HG02678 (cell line): Measurements from ENCODE around the gene BBS4.
A peak's percentile ranks its signal among the peaks of the same experiment; 100 is the strongest.
"Not testable (repeated sequence)": the region's sequence is repeated elsewhere in the genome, so short reads cannot be mapped to it uniquely, and the experiment has no call there.

ENCODE experiments used
- ATAC-seq: cut with Tn5 transposase; IDR thresholded peaks from one replicate; pipeline ENCODE4 v1.9.1; 2021; ENCODE audit warnings: mild to moderate bottlenecking, moderate library complexity; ENCODE audit not compliant: unreplicated experiment

Gene BBS4

DNA sequence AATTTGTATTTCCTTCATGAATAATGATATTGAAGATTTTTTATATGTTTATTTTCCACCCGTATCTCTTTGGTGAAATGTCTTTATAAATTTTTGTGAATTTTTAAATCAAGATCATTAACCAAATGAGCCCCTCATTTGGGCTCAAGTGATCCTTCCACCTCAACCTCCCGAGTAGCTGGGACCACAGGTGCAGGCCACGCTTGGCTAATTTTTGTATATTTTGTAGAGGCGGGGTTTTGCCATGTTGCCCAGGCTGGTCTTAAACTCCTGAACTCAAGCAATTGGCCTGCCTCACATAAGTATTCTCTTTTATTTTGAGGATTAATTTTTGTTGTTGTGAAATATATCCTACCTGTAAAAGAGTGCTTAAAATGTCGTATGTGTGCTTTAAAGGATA, 4.9 kb downstream of the BBS4 start:
- no peak for ATAC-seq

DNA sequence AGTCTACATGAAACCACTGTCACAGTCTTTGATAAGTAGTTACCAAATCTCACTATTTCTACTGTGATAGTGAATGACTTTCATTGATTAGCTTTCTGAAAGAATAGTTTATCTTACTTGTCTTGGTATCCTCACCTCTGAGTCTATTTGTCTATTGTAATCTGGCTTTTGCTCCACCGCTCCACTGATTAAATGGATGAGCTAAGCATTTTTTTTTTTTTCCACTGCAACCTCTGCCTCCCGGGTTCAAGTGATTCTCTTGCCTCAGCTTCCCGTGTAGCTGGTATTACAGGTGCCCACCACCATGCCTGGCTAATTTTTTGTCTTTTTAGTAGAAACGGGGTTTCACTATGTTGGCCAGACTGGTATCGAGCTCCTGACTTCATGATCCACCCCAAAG, 12.9 kb downstream of the BBS4 start:
- no peak for ATAC-seq

DNA sequence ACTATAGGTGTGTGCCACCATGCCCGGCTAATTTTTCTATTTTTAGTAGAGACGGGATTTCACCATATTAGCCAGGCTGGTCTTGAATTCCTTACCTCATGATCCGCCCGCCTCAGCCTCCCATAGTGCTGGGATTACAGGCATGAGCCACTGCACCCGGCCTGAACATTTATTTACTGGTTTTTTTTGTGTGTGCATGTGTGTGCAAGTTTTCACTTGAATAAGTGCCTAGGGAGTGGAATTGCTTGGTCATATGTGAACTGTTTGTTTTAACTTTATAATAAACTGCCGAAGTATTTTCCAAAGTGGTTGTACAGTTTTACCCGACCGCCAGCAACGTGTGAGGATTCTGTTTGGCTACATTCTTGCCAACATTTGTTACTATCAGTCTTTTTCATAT, 14.1 kb downstream of the BBS4 start:
- ATAC-seq, result no peak

DNA sequence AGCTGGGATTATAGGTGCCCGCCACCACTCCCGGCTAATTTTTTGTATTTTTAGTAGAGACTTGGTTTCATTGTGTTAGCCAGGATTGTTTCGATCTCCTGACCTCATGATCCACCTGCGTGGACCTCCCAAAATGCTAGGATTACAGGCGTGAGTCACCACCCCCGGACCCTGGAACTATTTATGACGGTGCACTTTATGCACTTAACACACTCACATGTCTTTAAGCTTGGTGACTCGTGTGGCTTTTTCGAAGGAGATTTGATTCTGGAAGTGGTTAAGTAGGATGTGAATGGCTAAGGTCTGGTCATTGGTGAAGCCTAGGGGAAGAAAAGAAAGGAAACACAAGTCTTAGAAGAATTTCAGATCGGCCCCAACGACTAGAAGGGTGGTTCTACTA, 20.3 kb downstream of the BBS4 start:
- no peak for ATAC-seq

DNA sequence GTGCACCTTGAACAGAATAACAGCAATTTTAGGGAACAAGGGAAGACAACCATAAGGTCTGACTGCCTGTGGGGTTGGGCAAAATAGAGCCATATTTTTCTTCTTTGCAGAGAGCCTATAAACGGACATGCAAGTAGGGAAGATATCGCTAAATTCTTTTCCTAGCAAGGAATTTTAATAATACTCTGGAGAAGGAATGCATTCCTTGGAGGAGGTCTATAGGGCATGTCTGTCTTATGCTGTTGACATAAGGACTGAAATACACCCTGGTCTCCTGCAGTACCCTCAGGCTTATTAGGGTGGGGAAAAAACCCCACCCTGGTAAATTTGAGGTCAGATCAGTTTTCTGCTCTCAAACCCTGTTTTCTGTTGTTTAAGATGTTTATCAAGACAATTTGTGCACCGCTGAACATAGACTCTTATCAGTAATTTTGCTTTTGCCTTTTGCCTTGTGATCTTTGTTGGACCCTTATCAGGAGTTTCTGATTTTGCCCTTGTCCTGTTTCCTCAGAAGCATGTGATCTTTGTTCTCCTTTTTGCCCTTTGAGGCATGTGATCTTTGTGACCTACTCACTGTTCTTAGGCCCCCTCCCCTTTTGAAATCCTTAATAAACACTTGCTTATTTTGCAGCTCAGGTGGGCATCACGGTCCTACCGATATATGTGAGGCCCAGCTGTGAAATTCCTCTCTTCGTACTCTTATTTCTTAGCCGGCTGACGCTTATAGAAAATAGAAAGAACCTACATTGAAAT, 22.7 kb downstream of the BBS4 start:
- not testable (repeated sequence) for ATAC-seq

DNA sequence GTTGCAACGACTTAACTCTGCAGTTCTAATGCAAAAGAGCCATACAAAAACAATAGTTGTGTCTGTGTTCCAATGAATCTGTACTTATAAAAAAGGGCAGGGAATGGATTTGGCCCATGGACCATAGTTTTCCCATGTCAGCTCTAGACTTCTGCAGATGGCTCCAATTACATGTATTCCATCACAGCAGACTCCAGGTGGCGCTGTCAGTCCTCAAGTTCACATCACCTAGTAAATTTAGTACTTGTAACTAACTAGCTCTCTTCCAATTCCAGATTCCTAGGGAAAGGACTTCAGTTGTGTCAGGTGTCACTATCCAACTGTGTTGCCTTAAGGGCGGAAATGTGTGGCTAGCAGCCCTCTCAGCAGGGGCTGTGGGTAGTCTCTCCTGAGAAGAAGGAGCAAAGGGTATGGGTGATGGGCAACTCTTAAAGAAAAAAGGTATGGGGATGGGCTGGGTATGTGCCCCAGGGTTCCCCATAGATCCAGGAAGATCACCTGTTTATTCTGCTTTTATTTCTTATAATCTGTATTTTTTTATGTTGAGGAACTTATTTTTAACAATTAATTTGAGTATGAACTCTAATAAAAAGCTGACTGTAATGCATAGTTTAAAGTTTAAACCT, 36.2 kb downstream of the BBS4 start:
- ATAC-seq, result no peak

DNA sequence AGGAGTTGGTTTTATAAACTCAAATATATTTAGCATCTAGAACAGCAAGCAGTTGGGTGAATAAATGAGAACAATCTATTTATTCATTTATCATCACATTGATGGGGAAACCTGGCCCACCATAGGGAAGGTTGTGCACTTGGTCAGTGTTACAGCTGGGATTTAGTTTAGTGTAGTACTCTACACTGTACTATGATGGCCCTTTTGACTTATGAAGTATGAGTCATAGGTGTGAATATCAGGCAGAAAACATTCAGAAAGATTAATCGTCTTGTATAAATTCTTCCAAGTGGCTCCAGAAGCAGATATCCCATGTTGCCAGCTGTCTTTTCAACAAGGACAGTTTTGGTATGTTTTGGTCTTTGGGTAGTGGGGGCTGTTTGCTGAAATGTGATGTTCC, 38.0 kb downstream of the BBS4 start:
- no peak for ATAC-seq

DNA sequence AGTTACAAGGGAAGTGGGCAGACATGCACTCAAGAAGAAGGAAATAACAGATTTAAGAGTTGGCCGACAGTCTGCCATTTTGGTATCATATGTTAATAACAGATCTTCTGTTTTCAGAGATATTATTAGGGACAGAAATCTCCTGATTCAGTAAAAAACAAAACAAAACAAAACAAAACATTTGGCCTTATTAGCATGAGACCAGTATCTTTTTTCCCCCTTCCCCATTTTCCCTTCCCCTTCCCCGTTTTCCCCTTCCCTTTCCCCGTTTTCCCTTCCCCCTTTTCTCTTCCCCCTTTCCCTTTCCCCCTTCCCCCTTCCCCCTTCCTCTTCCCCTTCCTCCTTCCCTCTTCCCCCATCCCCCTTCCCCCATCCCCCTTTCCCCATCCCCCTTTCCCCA, 39.4 kb downstream of the BBS4 start:
- ATAC-seq, result no peak

DNA sequence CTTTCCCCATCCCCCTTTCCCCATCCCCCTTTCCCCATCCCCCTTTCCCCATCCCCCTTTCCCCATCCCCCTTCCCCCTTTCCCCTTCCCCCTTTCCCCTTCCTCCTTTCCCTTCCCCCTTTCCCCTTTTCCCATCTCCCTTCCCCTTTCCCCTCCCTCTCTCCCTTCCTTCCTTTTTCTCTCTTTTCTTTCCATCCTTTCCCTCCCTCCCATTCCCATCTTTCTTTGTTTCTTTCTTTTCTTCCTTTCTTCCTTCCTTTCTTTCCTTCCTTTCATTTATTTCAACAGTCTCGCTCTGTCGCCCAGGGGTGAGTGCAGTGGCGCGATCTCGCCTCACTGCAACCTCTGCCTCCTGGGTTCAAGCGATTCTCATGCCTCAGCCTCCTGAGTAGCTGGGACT, 39.8 kb downstream of the BBS4 start:
- not testable (repeated sequence) for ATAC-seq

DNA sequence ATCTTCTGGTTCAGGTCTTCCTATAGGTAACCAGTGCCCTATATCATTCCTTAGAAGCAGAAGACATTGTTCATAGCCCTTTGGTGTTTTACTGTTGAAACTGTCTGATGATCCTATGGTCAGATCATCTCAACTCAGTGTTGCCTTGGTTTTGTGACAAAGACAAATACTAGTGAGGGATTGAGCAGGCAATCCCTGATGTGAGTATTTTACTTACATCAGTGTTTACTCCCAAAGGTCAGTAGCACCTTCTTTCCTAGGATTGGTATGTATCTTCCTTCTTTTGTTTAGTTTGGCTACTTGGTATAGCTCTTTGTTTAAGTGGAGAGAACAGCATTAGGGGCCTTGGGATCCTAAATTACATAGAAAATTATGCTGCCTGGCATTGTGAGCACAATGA, 41.1 kb downstream of the BBS4 start:
- ATAC-seq, result no peak

DNA sequence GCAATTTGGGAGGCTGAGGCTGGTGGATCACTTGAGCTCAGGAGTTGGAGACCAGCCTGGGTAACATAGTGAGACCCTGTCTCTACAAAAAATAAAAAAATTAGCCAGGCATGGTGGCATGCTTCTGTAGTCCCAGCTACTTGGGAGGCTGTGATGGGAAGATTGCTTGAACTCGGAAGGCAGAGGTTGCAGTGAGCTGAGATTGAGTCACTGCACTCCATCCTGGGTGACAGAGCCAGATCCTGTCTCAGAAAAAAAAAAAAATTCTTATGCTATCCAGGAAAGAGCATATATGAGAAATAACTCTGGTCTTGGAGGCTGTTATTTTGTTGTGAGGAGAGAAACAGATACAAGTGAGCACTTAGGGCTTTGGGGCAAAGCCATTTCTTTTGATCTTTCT, 42.2 kb downstream of the BBS4 start:
- not testable (repeated sequence) for ATAC-seq

DNA sequence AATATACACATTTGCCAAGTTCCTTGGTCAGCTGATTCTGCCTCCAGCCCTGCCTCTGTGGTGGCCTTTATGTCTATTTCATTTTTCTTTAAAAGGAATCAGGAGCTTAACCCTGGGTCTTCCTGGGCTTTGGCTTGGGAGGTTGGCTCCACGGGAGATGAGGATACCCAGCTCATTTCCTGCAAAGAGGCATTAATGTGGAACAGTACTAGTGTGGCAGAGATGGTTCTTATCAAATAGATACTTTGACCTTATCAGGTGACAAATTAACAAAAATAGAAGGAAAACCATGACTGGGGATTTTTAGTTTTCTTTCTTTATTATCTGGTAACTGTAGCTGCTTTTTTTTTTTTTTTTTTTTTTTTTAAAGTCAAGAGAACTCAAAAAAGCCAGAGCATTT, 42.8 kb downstream of the BBS4 start:
- no peak for ATAC-seq

DNA sequence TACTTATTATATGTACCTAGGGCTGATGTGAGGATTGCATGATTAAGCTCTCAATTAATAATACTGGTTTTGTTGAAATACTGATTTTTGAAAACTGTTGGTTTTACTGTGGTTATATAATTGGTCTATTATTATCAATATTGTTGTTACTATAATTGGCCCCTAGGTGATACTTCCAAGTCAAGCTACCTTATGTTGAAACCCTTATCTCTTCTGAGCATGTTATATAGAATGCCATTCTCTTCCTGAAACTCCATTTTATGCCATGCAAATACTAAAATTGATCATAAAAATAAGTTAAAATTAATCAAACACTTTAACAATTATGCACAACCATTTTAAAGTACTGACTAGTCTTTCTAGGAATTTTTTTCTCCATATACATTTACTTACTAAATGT, 46.1 kb downstream of the BBS4 start:
- no peak for ATAC-seq

DNA sequence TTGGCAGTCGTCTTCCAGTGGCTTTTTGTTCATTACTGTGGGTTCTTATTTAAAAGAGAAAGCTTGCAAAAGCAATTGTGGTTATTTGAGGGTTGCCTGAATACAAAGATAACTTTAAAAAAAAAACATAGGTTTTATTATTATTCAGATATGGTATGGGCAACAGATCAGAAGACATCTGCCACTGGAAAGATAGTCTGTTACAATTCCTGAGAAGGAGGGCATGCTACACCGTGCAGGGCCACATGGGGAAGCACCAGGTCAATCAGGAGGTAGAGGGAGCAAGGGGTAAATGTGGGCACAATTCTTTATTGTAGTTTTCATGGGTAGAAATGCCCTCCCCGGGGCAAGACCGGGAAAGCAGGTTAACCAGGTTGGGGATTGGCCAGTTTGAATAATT, 46.5 kb downstream of the BBS4 start:
- no peak for ATAC-seq

DNA sequence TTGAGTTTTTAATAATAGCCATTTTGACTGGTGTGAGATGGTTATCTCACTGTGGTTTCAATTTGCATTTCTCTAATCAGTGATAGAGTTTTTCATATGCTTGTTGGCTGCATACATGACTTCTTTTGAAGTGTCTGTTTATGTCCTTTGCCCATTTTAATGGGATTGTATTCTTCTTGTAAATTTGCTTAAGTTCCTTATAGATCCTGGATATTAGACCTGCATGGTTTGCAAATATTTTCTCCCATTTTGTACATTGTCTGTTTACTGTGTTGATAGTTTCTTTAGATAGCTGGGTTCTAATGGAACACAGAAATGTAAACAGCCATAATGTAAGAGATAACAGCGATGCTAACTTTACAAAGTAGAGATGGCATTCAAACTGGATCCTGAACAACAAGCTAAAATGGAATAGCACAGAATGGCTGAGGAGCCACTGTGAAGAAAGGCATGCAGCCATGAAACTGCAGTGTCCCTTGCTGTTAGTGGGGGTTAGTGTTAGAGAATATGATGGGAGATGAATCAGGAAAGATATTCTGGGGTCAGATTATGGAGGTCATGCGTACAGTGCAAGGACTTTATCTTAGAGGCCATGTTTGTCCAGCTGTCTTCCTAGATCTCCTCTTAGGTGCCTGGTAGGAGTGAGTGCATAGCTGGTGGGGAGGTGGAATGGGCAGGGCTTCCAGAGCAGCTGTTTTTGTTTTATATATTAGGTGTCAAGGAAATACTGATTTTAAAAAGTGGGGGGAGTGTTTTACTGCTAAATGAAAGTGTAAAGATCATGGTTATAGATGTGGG, 48.1 kb downstream of the BBS4 start:
- ATAC-seq, result no peak

DNA sequence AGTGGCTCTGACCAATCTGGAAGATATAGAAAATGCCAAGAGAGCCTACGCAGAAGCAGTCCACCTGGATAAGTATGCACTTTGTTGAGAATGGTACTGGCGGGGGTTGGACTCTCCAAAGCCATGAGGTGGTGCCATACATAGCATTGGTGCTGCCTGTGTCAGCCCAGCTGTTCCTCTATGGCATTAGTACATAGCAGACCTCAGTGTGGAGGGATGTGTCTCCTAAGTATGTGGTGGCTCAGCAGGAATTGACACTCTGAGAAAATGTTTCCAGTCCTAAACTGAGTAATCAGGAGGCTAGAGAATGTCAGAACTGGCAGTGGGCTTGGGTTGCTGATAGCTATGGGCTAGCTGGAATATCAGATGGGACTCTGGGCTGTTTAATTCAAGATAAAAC, 49.1 kb downstream of the BBS4 start:
- ATAC-seq, result no peak

DNA sequence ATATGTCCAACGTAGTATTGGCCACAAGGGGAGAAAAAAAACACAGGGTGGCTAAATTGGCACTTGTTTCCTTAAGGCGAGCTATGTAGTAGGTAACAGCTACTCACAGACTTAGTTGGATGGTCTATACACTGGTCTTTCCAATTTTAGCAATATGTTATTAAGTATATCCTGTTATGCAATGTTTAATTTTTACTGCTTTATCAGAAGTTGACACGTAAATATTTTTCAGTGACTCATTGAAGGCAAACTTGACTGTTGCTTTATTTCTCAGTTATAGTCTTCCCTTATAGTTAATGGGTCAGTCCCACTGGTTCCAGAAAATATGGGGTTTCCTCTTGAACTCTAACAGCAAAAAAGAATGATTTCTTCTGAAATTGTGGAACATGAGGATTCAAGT, 51.1 kb downstream of the BBS4 start:
- no peak for ATAC-seq

DNA sequence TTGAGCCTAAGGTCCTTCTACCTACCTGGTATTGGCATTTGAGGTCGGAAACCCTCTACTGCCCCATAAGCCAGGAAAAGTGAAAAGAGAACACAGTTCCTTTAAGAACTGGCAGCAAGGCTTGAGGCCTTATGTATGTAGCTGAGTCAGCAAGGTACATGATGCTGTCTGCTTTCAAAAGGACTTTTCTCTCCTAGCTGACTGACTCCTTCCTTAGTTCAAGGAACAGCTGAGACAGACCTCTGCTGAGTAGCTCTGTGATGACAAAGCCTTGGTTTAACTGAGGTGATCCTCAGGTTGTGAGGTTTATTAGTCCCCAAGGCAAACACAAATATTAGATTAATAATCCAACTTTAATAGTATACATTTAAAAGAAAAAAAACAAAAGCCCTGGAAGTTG, 51.7 kb downstream of the BBS4 start:
- ATAC-seq, result no peak

DNA sequence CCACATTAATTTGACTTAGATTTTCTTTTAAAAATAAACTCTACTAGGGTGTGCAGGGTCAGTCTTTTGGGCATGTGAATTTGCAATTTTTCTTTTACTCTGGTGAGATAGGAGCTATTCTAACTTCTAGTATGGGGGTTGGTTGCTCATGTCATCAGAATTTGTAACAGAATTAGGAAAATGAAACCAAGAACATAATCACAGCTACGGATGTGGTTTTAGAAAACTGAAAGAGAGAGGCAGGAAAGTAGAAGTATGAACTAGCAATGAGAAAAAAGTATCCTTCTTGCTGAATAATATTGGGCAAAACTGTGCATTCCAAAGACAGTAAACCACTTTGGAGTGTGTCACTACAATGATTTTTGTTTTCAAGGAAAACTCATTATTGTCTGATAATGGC, 54.2 kb downstream of the BBS4 start:
- ATAC-seq, result peak; percentile 90

DNA sequence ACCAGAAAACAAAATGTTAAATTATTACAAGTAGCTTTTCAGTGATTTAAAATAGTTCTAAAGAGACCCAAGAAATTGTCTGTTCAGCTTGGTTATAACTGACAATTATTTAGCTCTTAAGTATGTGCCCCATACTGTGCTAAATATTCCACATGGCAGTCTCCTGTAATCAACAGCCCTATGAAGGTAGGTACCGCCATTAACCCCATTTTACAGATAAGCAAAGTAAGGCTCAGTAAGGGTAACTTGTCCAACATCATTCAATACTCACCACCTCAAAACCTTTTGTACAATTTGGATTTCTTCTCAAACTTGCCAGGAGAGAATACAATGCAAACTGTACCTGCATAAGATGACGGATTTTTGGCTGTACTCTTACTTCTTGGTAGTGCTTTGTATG, 63.7 kb downstream of the BBS4 start:
- no peak for ATAC-seq

DNA sequence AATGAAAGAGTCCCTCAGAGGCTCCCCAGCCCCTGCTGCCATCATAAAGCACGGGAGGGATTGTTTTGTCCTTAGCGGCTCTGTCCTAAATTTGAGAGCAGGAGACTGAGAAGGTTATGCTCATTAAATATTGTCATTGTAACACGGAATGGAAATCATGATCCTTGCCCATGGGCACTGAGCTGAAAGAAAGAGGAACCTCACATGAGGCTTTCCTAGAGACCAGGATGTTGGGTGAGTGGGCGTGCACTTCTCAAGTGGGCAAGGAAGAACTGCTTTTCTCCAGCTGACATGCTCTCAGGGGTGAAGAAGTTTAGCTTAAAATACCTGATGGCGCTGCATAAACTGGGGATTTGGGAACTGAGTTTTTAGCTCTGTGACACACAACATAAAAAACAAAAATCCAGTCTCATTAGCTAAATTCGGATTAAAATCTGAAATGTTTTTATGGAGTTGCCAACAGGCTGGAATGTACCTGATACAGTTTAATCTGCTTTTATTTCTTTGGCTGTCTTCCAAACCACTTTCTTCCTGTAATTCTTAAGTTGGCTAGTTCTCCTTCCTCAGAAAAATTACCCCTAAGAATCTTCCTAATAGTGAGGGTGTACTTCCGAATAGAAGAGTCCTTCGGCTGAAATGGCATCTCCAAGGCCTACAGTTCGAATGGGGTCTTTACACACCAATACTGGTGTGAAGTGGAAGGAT, 65.9 kb downstream of the BBS4 start:
- no peak for ATAC-seq
